Measurements from ENCODE around the gene CYP4V2.

The CYP4V2 gene

DNA sequence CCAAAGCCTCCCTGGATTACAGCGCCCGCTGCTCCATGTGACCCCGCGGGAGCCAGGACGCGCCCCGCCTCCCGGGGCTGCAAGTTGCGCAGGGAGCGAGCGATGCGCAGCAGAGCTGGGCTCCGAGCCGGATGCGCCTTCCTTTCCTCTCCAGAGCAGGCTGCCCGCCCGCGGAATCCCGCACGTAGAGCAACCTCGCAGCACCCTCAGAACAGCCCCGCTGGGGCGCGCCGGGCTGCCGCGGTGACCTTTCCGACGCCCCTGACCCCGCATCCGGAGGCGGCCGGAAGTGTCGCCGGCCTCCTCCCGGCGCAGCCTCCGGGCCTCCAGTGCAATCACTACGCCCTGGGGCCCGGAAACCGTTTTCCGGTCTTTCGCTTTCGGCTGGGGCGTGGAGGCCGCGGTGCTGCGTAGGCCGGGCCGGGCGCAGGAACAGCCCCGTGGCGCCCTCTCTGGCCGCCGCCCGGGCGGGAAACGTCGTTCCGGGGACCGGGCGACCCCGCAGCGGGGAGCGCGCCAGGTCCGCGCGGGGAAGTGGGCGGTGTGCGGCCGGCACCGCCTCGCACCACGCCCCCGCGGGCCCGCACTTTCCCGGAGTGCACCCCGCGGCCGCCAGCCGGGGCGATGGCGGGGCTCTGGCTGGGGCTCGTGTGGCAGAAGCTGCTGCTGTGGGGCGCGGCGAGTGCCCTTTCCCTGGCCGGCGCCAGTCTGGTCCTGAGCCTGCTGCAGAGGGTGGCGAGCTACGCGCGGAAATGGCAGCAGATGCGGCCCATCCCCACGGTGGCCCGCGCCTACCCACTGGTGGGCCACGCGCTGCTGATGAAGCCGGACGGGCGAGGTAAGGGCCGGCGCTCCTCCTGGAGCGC, at the start of gene CYP4V2:
CYP4V2 (plus strand) TSS at position 368 of the 866 bp plus-strand sequence; CDS start at position 625, 257 bp downstream.
- DNase-seq (ENCODE audit: low read depth in 2 of 2): peak; percentile 63 to 64

DNA sequence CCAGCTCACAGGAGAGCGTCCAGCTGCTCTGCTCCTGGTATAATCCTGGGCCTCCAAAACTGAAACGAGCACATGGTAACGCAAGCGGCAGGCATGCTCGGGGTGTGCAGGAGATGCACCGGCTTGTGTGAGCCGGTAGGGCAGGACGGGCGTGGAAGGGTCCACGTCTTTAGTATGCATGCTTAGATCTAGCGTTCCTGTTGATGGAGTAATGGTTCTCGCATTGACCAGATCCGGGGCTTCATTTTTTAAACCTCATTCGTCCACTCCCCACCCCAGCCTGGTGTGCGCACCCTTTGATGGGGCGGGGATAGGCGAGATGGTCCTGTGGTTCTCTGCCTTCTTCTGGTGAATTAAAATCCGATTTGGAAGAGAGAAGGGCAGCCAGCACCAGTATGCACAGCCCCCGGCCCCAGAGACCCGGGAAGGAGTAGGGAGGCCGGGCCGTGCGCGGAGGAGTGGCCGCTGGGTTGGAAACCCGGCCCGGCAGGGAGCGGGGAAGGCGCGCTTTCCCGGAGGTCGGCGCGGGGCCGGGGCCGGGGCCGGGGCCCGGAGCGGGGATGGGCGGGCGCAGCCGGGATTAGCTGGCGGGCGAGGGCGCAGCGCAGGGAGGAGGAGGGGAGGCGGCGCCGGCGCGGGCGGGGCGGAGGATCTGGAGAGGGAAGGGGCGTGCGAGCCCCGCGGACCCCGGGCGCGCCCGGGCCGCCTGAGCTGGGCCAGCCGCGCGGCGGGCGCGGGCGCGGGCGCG, 47.0 kb upstream of the CYP4V2 start:
- no peak for DNase-seq (ENCODE audit: low read depth in 2 of 2)

DNA sequence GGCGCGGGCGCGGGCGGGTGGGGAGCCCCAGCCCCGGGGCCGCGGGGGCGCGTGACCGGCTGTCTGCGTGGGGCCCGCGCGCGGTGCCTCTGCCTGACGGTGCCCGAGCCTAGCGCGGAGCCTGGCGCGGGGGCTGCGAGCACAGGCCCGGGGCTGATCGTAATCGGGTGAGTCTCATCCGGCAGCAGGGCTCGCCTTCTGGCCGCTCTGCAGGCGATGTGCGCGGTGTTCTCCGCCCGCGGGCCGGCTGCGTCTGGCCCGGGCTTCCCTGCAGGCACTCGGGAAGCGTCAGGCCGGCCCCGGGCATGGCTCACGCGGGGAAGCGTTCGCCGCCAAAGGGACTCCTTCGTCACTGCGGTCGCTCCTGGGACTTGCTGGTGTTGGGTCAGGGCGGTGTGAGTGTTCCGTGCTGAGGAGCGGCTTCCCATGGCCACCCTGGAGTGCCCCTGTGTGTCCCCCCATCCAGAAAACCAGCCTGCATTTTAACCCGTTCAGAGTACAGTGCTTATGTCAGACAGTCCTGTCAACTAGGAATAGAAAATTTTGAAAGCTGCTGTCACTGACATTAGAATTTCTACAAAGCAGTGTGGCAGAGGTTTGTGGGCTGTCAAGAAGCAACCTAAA, 46.3 kb upstream of the CYP4V2 start:
- DNase-seq (ENCODE audit: low read depth in 2 of 2): no peak

DNA sequence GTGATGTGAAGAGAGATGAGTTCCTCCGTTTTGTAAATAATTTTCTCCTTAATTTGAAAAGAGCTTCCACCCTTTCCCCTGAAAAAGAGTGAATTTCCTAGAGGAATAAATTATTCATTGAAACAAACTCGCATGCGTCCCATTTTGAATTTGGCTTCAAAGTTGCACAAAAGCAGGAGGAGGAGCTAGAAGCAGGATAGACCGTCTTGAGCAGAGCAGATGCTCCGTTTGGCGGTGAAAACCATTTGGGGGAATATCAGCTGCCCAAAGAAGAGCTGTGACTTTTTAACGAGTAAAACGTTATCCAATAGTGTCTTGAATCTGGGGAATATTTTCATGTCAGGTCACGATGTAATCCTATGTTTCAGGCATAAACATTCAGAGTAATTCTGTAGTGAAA, 44.9 kb upstream of the CYP4V2 start:
- DNase-seq (ENCODE audit: low read depth in 2 of 2): no peak

DNA sequence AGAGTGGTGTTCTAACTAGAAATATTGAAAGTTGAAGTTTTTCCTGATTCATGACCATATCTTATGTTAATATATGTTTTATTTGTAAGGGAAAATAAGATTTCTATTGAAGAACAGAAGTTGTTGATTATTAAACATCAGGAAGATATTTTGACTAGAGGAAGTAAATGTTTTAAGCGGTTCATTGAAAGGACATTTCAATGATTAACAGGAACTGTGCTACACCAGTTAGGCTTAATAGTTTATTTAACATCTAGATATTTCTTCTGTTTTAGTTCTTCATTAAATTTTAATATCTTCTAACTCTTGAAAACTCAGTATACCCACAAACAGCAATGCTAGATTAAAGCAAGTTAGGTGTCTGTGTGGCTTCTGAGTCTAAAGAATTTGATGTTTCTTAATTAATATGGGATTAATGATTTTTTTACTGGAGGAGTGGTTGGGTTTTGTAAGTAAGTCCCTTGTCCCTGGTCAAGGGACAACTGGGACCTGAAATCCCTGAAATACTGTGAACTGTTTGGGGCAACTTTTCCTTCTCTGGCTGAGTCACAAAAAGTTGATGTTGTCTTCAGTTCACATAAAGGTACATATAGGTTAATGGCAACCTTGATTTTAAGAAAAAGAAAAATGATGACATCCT, 42.9 kb upstream of the CYP4V2 start:
- DNase-seq (ENCODE audit: low read depth in 2 of 2): no peak

DNA sequence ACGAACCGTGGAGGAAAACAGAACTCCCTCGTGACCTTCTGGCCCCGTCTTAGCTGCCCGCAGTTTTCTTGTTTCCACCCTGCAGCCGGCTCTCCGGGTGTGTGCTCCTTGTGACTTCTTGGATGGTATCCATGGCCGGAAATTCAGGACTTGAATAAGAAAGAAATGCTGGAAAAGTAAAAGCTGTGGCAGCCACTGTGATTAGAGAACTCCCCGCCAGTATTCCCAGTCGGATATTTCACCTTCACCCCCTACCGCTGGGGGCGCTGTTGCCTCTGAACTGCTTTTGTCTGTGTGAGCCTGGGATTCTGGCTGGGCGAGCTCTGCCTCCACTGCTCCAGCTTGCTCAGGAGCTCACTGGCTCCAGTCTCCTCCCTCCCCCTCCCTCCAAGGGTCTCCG, 41.5 kb upstream of the CYP4V2 start:
- no peak for DNase-seq (ENCODE audit: low read depth in 2 of 2)

DNA sequence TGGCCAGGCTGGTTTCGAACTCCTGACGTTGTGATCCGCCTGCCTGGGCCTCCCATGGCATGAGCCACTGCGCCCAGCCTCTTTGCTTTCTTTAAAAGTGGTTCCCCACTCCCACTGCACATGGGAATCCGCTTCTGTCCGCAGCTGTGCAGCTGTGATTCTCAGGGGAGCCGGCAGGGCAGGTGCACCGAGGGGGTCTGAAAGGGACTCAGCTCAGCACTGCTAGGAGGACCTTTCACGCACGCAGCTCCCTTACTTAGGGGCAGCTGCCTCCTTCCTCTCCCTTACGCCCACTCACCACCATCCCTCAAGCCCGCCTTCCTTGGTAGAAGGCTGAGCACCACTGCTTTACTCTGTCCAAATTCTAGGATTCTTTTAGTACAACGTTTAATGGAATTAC, 40.4 kb upstream of the CYP4V2 start:
- no peak for DNase-seq (ENCODE audit: low read depth in 2 of 2)

DNA sequence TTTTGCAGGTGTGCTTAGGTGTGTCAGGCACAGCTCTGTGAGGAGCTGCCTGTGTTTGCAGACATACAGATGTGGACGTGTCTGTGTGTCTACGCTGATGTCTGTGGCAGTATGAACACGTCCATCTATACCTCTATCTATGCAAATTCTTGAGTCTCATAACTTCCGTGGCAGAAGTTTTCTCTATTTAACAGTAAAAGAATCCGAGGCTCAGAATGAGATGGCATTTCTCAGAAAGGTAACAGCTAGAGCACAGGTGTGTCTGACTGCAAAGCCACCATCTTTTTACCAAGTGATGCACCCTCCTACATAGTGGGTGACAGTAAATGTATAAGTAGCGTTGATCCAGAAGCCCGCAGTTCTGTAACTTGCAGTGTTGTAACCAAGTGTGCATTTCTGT, 39.9 kb upstream of the CYP4V2 start:
- no peak for DNase-seq (ENCODE audit: low read depth in 2 of 2)

DNA sequence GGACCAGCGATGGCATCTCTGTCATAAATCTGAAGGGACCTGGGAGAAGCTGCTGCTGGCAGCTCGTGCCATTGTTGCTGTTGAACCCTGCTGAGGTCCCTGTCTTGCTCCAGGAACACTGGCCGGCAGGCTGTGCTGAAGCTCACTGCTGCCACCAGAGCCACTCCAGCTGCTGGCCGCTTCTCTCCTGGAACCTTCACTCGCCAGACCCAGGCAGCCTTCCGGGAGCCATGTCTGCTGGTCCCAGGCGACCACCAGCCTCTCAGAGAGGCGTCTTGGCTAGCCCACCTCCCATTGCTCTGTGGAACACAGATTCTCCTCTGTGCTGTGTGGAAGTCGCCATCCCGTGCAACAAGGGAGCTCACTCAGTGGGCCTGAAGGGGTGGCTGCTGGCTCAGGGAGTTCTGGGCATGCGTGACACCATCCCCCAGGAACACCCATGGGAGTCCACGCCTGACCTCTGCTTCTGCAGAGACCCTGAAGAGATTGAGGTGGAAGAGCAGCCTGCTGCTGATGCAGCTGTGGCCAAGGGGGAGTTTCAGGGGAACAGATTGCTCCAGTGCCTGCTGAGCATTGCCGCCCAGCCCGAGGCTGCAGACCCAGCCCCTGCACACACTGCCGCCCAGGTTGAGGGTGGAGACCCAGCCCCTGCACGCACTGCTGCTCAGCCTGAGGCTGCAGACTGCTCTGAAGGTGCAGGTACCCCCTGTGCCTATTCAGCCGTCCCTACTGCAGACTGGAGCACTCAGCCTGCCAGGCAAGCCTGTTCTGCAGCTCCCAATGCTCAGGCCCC, 33.1 kb upstream of the CYP4V2 start:
- no peak for DNase-seq (ENCODE audit: low read depth in 2 of 2)

DNA sequence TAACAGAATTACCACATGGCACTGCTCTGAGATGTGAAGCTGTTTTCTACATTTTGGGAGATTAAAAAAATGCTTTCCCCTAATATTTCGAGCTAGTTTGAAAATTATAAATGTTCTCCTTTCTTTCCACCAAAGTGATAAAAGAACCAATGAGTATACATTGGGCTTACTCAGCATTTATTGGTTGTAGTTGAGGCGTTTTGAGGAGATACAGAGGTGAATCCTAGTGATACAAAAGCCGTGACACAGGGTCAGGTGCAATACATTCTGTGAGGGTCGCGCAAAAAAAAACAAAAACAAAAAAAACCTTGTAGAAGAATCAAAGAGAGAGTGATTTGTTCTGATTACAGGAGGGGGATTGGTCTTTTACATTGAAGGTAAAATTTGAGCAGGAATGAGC, 32.4 kb upstream of the CYP4V2 start:
- DNase-seq (ENCODE audit: low read depth in 2 of 2): no peak

DNA sequence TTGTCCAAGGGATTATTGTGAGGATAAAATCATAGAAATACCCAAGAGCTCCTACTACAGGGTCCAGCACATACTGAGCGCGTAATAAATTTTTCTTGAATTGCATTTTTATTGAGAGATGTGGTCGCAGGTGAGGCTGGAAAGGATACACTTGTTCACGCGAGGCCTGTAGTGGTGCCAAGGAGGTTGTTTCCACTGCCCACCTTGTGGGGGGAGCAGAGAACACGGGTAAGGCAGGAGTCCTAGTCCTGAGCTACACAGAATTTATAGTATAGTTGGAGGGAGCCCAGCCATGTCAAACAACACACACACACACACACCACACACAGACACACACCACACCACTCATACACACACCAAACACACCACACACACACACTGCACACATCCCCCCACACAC, 31.8 kb upstream of the CYP4V2 start:
- no peak for DNase-seq (ENCODE audit: low read depth in 2 of 2)

DNA sequence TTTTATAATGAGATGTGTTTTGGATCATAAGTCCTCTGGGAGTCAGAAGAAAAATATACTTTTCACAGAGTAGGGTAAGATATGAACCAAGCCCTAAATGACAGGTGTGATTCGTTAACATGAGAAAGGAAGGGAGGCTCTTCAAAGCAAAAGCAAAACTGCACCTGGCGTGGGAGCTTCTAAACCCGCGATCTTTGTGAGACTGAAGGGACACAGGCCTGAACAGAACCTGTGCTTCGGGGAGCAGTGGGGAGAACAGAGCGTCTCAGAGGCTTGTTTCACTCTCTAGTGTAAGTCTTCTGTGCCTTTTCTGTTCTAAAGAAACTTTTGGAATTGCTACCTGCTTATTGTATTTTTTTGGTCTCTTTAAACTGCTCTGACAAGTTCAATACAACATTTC, 30.2 kb upstream of the CYP4V2 start:
- DNase-seq (ENCODE audit: low read depth in 2 of 2): no peak

DNA sequence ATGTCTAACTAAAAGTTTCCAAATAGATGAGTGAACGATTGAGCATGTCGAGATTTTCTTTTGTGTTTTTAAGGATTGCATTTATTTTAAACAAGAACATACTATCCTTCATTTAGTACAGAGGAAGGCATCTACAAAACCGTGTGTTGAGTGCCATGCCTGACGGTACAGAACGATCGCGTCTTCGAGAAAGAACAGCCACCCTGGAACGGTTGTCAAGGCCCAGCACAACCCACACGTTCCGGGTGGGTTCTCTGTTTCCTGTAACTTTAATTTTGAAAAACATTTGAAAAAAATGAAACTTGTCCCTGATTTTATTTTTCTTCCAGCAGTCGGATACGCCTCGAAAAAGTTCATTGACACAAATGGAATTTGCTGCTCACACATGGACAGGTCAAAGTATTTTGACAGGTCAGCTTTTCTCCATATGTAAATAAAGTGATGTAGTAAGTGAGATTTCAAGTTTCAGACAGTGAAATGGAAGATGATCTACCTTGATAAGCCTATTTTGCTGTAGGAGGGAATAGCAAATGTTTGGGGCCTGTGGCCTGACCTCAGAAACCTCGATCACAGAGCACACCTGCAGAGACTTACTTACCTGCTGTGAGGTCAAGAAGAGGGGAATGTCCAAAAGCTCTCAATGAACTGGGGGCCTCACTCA, 24.4 kb upstream of the CYP4V2 start:
- no peak for DNase-seq (ENCODE audit: low read depth in 2 of 2)

DNA sequence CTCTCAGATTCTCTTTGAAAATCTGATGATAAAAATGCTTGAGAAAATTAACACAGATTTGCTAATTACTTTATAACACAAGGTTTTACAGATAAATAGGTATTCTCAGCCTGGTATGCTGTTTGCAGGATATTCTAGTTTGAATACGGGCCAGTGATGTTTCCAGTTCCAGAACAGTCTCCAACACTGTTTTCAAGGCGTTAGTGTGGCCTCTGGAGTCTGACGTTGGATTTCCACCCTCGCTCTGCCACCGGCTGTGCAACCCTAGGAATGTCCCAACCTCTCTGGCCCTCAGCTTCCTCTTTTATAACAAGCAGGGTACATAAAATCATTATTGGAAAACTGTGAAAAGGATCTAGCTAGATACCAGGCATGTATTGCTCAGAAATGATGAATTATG, 23.8 kb upstream of the CYP4V2 start:
- DNase-seq (ENCODE audit: low read depth in 2 of 2): no peak

DNA sequence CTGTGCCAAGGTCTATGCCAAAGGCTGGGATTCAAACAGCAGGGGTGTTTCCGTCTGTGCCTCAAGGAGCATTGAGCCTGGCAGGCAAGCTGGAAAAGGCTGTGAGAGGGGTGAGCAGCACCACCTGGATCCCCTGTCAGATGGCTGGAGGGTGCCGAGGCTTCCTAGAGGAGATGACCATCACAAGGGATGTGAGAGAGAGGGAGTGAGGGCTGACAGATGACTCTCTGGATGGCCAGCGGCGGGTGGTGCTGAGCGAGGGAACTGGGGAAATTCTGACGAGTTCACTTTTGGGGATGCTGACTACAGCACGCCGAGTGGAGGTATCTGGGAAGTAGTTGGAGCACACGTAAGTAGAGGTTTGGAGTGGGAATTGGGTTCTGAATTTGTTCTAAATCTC, 22.6 kb upstream of the CYP4V2 start:
- DNase-seq (ENCODE audit: low read depth in 2 of 2): no peak

DNA sequence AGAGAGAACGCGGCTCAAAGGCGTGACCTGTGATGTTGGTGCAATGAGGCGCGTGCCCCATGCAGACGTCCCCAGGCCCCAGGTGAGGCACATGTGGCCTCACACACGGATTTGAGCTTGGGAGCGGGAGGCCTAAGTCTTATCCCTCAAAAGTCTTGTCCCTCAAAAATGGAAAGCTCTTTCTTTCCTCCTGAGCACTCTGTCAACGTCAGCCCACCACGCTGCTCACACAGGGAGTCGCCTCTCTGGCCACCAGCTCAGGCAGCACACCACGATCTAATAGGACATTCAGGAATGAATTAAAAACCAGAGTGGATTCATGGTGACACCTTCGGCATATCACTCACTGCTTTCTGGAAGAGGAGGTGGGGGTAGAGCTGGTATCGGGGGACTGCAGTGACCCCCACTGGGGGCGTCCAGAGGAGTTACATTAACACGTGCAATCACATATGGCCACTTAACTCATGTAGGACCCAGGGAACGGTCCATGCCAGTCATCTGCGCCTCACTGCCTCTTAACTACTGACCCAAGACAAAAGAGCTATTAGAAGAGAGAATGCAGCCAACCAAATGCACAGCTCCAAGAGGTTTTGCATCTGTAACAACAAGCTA, 21.9 kb upstream of the CYP4V2 start:
- DNase-seq (ENCODE audit: low read depth in 2 of 2): no peak

DNA sequence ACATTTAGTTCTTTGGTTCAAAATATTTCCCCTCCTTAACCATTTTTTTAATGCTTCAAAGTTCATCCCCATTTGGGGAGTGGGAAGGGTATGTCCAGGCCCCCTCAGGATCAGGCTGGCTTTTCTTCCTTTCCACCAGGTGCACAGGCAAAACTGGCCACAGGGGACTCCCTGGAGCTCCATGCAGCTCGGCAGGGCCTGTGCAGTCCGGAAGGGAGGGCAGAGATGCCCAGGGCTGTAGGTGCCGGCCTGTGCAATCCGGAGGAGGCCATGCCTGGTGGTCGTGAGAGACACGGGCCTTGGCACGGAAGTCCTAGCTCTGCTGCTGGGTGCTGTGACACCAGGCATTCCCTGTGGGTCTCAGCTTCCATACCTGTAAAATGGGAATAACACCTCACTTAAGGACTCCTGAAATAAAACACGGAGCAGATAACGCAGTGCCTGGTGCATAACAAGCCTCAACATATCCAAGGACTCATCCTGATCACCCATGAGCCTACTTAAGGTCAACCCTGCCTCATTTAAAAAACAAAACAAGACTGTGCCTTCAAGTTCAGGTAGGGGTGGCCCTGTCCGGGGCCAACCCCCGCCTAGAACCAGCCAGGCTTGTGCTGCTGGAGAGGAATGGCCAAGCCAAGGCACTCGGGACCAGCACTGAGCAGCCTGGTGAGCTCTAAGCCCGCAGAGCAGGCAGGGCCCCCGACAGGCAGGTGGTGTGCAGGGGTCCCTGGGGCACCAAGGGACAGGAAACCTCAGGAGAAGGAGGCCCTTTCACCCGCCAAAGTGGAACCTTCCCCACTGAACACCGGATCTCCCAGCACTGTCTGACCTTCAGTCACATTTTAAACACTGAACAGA, 21.2 kb upstream of the CYP4V2 start:
- no peak for DNase-seq (ENCODE audit: low read depth in 2 of 2)

DNA sequence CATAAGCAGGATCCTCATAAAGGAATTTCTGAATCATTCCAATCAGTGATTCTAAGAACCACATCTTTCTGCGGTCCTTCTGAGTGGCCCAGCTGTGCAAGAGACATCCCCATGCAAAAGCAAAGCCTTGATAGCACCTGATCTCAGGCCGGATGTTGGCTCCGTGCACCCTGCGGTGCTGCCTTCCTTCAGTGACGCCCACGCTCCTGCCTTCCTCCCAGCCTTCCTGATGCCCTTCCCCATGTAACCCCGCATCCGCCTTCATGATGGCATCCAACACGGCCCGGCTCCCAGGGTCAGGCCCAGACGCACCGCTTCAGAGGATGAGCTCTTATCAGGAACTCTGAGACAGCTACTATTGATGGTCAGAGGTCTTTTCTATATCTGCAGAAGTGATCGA, 20.4 kb upstream of the CYP4V2 start:
- DNase-seq (ENCODE audit: low read depth in 2 of 2): no peak

DNA sequence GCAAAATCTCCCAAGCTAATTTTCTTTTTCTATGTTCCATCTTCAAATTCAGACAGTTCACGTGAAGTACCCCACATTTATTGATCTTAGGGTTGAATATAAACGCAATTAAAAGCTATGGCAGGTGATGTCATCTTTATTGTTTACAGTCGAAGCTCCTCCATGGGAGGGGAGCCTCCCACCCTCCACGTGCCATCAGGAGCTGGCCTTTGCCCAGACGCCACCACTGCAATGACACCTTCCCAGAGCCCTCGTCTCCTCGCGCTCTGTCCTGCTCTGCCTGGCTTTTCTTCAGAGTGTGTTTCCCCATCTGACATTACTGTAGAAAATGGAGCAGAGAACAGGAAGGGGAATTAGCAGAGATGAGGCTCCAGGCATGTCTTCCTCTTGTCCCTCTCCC, 18.8 kb upstream of the CYP4V2 start:
- no peak for DNase-seq (ENCODE audit: low read depth in 2 of 2)

DNA sequence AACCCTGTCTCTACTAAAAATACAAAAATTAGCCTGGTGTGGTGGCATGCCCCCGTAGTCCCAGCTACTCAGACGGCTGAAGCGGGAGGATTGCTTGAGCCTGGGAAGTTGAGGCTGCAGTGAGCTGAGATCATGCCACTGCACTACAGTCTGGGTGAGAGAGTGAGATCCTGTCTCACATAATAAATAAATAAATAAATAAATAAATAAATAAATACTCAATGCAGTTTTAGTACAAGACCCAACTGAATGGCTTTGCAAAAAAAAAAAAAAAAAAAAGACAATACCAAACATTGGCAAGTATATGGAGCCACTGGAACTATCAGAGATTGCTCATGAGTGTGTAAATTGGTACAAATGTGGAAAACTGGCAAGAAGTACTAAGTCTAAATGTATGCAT, 3.3 kb upstream of the CYP4V2 start:
- DNase-seq (ENCODE audit: low read depth in 2 of 2): no peak

Data from stimulated activated CD4-positive, alpha-beta T cell treated with anti-CD3 and anti-CD28 coated beads, Interleukin-1b, Interleukin-23, amount 100 ng/mL, for 1 hour (primary cell).